Fibroblast of pulmonary artery (primary cell): Measurements from ENCODE around the gene RPS6KA3.

Source experiments
- DNase-seq: peaks from one replicate; pipeline ENCODE4 v3.0.0-alpha.2; 2010; ENCODE audit warnings: low read depth
- H3K4me3 ChIP-seq: replicated peaks from 2 replicates; pipeline ENCODE4 v1.5.1; 2011; ENCODE audit warnings: low read depth, mild to moderate bottlenecking, control low read depth, low read length, moderate library complexity
- TF ChIP-seq, protein P1 (sequence below): IDR thresholded peaks from 2 replicates; pipeline ENCODE4 v1.5.1; 2011; ENCODE audit warnings: mild to moderate bottlenecking, control low read depth, low read length, inconsistent platforms; ENCODE audit errors: missing control alignments

Gene RPS6KA3

DNA sequence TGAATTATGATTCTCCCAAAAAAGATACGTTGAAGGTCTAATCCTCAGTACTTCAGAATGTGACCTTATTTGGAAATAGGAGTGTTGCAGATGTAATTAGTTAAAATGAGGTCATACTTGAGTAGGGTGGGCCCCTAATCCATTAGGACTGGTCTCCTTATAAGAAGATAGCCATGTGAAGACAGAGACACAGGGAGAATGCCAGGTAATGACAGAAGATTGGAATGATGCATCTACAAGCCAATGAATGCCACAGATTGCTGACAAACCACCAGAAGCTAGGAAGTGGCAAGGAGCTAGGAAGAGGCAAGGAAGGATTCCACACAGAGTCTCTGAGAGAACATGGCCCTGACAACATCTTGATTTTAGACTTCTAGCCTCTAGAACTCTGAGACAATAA lies 7.4 kb upstream of the RPS6KA3 start:
- H3K4me3 ChIP-seq = no peak overlapping the region
- no peak for DNase-seq
- TF ChIP-seq, protein P1, sequence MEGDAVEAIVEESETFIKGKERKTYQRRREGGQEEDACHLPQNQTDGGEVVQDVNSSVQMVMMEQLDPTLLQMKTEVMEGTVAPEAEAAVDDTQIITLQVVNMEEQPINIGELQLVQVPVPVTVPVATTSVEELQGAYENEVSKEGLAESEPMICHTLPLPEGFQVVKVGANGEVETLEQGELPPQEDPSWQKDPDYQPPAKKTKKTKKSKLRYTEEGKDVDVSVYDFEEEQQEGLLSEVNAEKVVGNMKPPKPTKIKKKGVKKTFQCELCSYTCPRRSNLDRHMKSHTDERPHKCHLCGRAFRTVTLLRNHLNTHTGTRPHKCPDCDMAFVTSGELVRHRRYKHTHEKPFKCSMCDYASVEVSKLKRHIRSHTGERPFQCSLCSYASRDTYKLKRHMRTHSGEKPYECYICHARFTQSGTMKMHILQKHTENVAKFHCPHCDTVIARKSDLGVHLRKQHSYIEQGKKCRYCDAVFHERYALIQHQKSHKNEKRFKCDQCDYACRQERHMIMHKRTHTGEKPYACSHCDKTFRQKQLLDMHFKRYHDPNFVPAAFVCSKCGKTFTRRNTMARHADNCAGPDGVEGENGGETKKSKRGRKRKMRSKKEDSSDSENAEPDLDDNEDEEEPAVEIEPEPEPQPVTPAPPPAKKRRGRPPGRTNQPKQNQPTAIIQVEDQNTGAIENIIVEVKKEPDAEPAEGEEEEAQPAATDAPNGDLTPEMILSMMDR = no peak

DNA sequence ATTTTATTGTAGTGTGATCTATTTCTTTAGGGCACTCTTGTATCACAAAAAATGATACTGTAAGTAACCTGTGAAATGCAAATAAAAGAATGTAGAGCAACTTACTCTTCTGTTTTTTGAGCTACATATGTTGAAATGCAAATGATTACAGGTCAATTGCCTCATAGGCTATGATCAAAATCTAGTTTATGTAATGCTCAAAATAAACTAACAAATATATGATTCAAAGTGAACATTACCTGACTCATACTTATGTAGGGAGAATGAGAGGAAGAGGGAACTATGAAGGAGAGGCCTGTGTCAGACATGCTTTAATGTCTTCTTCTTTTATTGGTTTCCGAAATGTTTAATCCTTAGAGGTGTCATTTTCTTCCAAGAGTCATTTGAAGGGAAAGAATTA lies 5.0 kb upstream of the RPS6KA3 start:
- TF ChIP-seq, protein P1 = no peak
- DNase-seq = no peak
- H3K4me3 ChIP-seq = no peak overlapping the region

DNA sequence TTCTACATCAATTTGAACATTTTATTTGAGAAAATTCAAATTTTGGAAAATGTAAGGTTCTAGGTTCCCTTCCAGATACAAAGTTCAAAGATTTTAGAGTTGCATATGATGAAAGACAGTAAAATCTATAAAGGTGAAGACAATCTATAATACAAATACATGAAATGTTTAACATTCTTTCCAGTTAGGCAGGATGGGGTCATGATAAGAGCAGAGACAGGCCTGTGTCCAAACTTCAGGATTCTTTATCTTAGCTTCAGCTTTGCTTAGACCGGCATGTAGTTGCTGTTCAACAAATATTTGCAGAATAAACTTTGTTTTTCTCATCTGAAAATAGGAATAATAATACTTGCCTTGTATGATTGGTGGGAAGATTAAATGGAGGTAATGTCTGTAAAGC lies 4.5 kb upstream of the RPS6KA3 start:
- no peak for DNase-seq
- TF ChIP-seq, protein P1 = no peak

DNA sequence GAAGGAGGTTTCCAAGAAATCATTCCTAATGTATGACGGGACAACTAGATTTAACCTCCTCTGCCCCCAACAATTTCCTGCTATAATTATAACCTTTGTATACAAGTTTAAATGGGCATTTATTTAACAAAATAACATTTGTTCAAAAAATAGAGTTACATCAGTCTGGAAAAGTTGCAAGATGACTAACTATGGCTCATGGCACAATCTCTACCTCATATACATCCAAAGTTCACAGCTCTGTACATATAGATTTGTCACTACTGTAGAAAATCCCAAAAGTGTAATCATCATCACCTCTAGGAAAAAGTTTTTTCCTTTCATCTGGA lies 3.8 kb upstream of the RPS6KA3 start:
- H3K4me3 ChIP-seq = no peak overlapping the region
- DNase-seq = peak; percentile 25
- TF ChIP-seq, protein P1 = no peak

More for the DNA sequence above, 4.5 kb upstream of the RPS6KA3 start:
- H3K4me3 ChIP-seq = no peak overlapping the region

DNA sequence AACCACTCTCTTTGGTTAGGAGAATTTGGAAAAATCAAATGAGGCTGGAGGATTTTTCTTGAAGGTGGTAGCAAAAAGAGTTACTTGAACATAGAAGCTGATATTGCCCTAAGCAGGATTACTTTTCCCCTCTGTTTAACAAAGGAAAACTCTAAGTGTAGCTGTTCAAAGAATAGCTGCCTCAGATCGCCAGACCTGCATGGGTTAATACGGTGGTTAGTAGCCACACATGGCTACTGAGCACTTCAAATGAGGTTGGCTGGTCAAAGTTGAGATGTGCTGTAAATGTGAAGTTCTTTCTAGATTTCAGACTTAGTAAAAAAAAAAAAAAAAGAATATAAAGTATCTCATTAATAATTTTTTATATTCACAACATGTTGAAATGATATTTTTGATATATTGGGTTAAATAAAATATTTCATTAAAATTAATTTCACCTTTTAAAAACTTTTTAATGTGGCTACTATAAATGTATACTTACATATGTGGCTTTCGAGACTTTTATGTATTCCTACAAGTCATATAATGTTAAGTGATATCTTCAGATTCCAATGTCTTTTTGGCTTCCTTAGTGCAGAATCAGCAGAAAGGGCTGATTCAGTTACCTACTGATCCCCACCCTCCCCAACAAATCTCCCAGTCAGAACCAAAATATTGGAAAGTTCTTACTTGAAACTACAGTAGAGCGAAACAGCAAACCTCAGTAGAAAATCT lies 3.3 kb upstream of the RPS6KA3 start:
- DNase-seq = no peak
- TF ChIP-seq, protein P1 = no peak
- H3K4me3 ChIP-seq = no peak overlapping the region

DNA sequence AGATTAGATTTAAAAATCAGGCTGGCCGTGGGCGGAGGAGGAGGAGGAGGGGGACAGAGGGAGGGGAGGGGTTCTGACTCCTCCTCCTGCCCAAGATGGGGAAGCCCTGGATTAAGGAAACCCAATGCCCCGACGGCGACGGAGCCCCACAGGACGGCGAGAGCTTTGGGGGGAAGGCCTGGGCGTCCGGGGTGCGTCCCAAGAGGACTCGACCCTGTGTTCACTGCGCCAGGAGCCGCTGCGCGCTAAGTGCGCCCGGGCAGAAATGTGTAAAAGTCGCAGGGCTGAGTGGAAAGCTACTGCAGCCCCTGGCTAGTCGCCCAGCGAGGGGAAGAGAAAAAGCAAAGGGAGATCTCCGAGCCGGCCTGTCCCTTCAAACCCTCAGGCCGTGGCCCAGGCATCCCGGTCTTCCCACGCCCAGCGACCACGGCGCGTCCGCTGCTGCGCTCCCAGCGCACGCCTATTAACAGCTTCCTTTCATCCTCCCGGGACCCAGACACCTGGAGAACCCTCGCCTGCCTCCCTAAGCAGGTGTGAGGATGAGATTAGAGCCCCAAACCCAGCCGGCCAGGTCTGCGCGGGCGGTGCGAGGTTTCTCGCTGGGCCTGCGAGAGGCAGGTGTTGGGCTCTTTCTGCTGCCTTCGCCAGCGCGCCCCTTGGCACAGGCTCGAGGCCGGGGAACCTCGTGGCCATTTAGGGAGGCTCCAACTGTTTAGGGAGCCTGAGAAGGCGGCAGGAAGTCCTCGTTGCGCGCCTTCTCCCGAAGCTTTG lies 1.4 kb upstream of the RPS6KA3 start:
- DNase-seq = peak; percentile 28
- TF ChIP-seq, protein P1 = no peak
- H3K4me3 ChIP-seq = peak overlapping the region; percentile 62
